Measurements from ENCODE around the gene ABCA3. TPM values are rescaled to one million over a fixed set of nuclear protein-coding genes. Genes with fewer than 3 reads are reported as not detected.

Gene ABCA3
- total and polyA plus RNA-seq, 2 donors (not counting 1 experiment from before 2014, with no cell fraction given) = 1.7 to 6.1 TPM

- DNase-seq (ENCODE audit: low read depth in 2 of 2) = no peak
- Histone ChIP-seq H3K4me3 (replicated peaks in 1 of 4; ENCODE audit: control extremely low read depth in 1 of 4, insufficient read depth in 1 of 4, low read depth in 3 of 4, low read length in 4 of 4) (no peak overlapping the region), H3K9me3 (ENCODE audit: control insufficient read depth, insufficient read depth, low read depth, low read length) (no peaks in the 10 kb centered on the region), H3K36me3 (ENCODE audit: control insufficient read depth, insufficient read depth, low read length) (peaks cover 41% of the 10 kb centered on the region), H3K79me2 (ENCODE audit: control insufficient read depth, insufficient read depth, low read length) (peaks cover 16% of the 10 kb centered on the region), H3K27ac (ENCODE audit: insufficient read depth, low read length) (no peak overlapping the region), H3K4me1 (ENCODE audit: control insufficient read depth, extremely low read depth, insufficient read depth, low read length) (peaks cover 2% of the 10 kb centered on the region), H3K9ac (ENCODE audit: insufficient read depth, low read length) (no peak overlapping the region), H4K20me1 (ENCODE audit: control insufficient read depth, extremely low read depth, insufficient read depth, low read length) (no peaks in the 10 kb centered on the region), H3K27me3 (ENCODE audit: control insufficient read depth, insufficient read depth, low read length) (no peaks in the 10 kb centered on the region), H3K4me2 (ENCODE audit: extremely low read depth, insufficient read depth, low read length) (no peak overlapping the region), H2AFZ (ENCODE audit: low read length) (no peak overlapping the region)
- TF ChIP-seq EZH2 (IDR thresholded peaks at IDR 0.05; ENCODE audit: low read length, missing control alignments) = no peak
- no peak for TF ChIP-seq CTCF (conservative IDR thresholded peaks at IDR 0.05 in 1 of 2, IDR thresholded peaks at IDR 0.05 in 1 of 2; ENCODE audit: low read depth in 1 of 2, low read length in 2 of 2)
Measured at GRCh38 chr16:2231016-2231931, 109.3 kb downstream of the ABCA3 start.

- Histone ChIP-seq H3K27me3 (ENCODE audit: control insufficient read depth, insufficient read depth, low read length) (no peaks in the 10 kb centered on the region), H3K4me1 (ENCODE audit: control insufficient read depth, extremely low read depth, insufficient read depth, low read length) (peaks cover 2% of the 10 kb centered on the region), H3K9me3 (ENCODE audit: control insufficient read depth, insufficient read depth, low read depth, low read length) (no peaks in the 10 kb centered on the region), H3K4me3 (replicated peaks in 1 of 4; ENCODE audit: control extremely low read depth in 1 of 4, insufficient read depth in 1 of 4, low read depth in 3 of 4, low read length in 4 of 4) (no peak overlapping the region), H3K27ac (ENCODE audit: insufficient read depth, low read length) (no peak overlapping the region), H4K20me1 (ENCODE audit: control insufficient read depth, extremely low read depth, insufficient read depth, low read length) (no peaks in the 10 kb centered on the region), H3K4me2 (ENCODE audit: extremely low read depth, insufficient read depth, low read length) (no peak overlapping the region), H2AFZ (ENCODE audit: low read length) (no peak overlapping the region), H3K36me3 (ENCODE audit: control insufficient read depth, insufficient read depth, low read length) (peaks cover 38% of the 10 kb centered on the region), H3K79me2 (ENCODE audit: control insufficient read depth, insufficient read depth, low read length) (peaks cover 23% of the 10 kb centered on the region), H3K9ac (ENCODE audit: insufficient read depth, low read length) (no peak overlapping the region)
- TF ChIP-seq EZH2 (IDR thresholded peaks at IDR 0.05; ENCODE audit: low read length, missing control alignments) = no peak
- TF ChIP-seq CTCF (conservative IDR thresholded peaks at IDR 0.05 in 1 of 2, IDR thresholded peaks at IDR 0.05 in 1 of 2; ENCODE audit: low read depth in 1 of 2, low read length in 2 of 2) = no peak
- DNase-seq (ENCODE audit: low read depth in 2 of 2) = no peak
Measured at GRCh38 chr16:2230376-2230775, 110.2 kb downstream of the ABCA3 start.

GRCh38 chr16:2229632-2230250, 110.8 kb downstream of the ABCA3 start:
- no peak for DNase-seq (ENCODE audit: low read depth in 2 of 2)
- Histone ChIP-seq H2AFZ (ENCODE audit: low read length) (no peak overlapping the region), H3K4me1 (ENCODE audit: control insufficient read depth, extremely low read depth, insufficient read depth, low read length) (peaks cover 2% of the 10 kb centered on the region), H3K79me2 (ENCODE audit: control insufficient read depth, insufficient read depth, low read length) (peaks cover 29% of the 10 kb centered on the region), H4K20me1 (ENCODE audit: control insufficient read depth, extremely low read depth, insufficient read depth, low read length) (no peaks in the 10 kb centered on the region), H3K9me3 (ENCODE audit: control insufficient read depth, insufficient read depth, low read depth, low read length) (no peaks in the 10 kb centered on the region), H3K9ac (ENCODE audit: insufficient read depth, low read length) (no peak overlapping the region), H3K27me3 (ENCODE audit: control insufficient read depth, insufficient read depth, low read length) (no peaks in the 10 kb centered on the region), H3K4me3 (replicated peaks in 1 of 4; ENCODE audit: control extremely low read depth in 1 of 4, insufficient read depth in 1 of 4, low read depth in 3 of 4, low read length in 4 of 4) (no peak overlapping the region), H3K27ac (ENCODE audit: insufficient read depth, low read length) (no peak overlapping the region), H3K4me2 (ENCODE audit: extremely low read depth, insufficient read depth, low read length) (no peak overlapping the region), H3K36me3 (ENCODE audit: control insufficient read depth, insufficient read depth, low read length) (peaks cover 32% of the 10 kb centered on the region)
- TF ChIP-seq CTCF (conservative IDR thresholded peaks at IDR 0.05 in 1 of 2, IDR thresholded peaks at IDR 0.05 in 1 of 2; ENCODE audit: low read depth in 1 of 2, low read length in 2 of 2) (no peak), EZH2 (IDR thresholded peaks at IDR 0.05; ENCODE audit: low read length, missing control alignments) (no peak)

Data from fibroblast of lung (primary cell).